NB4 (cell line): ENCODE results near the gene DUSP16.

Experiments used
- CTCF ChIP-seq: IDR thresholded peaks from one replicate; pipeline ENCODE4 v1.5.1; 2012; ENCODE audit warnings: low read depth, low read length
- POLR2A ChIP-seq: IDR thresholded peaks from 2 replicates; pipeline ENCODE4 v1.6.1; 2011; ENCODE audit warnings: mild to moderate bottlenecking; ENCODE audit not compliant: insufficient read length; ENCODE audit errors: extremely low read depth

- TF ChIP-seq CTCF (no peak), POLR2A (no peak)
Observed at GRCh38 chr12:12425001-12425400, 137.7 kb downstream of the DUSP16 start.
